SH-SY5Y (cell line): Measurements from ENCODE around the gene SSR4.

ENCODE experiments used
- GATA2 ChIP-seq: IDR thresholded peaks from 2 replicates; pipeline ENCODE4 v1.6.1; 2011; ENCODE audit warnings: mild to moderate bottlenecking, low read depth, low read length
- GATA3 ChIP-seq: IDR thresholded peaks from 2 replicates; pipeline ENCODE4 v1.6.1; 2011; ENCODE audit warnings: low read depth, mild to moderate bottlenecking, low read length, moderate library complexity

- TF ChIP-seq GATA2 (no peak), GATA3 (no peak)
These were observed 17.8 kb upstream of the SSR4 start for GRCh38 chrX:153776611-153777045.
